Stimulated activated CD4-positive, alpha-beta T cell treated with anti-CD3 and anti-CD28 coated beads, Interleukin-2, amount 100 ng/mL, for 4 hours (primary cell): ENCODE results near the gene MED4.

Experiments used
- DNase-seq: peaks from one replicate; pipeline ENCODE4 v3.0.0-alpha.2; 2020; ENCODE audit warnings: low read depth

Gene MED4

DNA sequence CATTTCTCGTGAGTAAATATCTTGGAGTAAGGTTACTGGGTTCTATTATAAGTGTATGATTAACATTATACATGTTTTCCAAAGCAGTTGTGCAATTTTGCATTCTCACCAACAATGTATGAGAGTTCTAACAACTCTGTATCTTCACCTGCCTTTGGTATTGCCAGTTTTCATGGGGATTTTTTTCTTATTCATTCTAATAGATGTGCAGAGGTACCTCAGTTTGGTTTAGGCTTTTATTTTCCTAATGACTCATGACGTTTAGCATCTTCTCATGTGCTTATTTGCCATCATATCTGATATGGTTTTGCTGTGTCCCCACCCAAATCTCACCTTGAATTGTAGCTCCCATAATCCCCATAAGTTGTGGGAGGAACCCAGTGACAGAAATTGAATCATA, 65.0 kb downstream of the MED4 start:
- DNase-seq = no peak

- DNase-seq = no peak
Observed at GRCh38 chr13:48028066-48028465, 66.8 kb downstream of the MED4 start.
